Karpas-422 (cell line): ENCODE data around the gene NPC1L1. TPM values are rescaled to one million over a fixed set of nuclear protein-coding genes. Genes with fewer than 3 reads are reported as not detected.

Experiments
- DNase-seq: peaks from one replicate; pipeline ENCODE4 v3.0.0-alpha.2; 2015
- H2AFZ ChIP-seq: fragments of 200-600 bp; sonication (generic); 2 replicates; pipeline ENCODE4 v1.6.1; 2014; ENCODE audit warnings: antibody characterized with exemption, low read length, mixed read lengths
- H3K27ac ChIP-seq: fragments of 200-600 bp; sonication (generic); 2 replicates; pipeline ENCODE4 v1.5.1; 2014; ENCODE audit warnings: mild to moderate bottlenecking, low read length, moderate library complexity
- H3K27me3 ChIP-seq: fragments of 200-600 bp; sonication (generic); 2 replicates; pipeline ENCODE4 v1.6.1; 2014; ENCODE audit warnings: low read length, mixed read lengths
- H3K36me3 ChIP-seq: fragments of 200-600 bp; sonication (generic); 2 replicates; pipeline ENCODE4 v1.6.1; 2014; ENCODE audit warnings: low read length, mixed read lengths; ENCODE audit not compliant: insufficient read depth
- H3K4me1 ChIP-seq: fragments of 200-600 bp; sonication (generic); 2 replicates; pipeline ENCODE4 v1.6.1; 2014; ENCODE audit warnings: mild to moderate bottlenecking, low read length, mixed read lengths
- H3K4me2 ChIP-seq: fragments of 200-600 bp; sonication (generic); 2 replicates; pipeline ENCODE4 v1.6.1; 2014; ENCODE audit warnings: low read length, low read depth, mild to moderate bottlenecking; ENCODE audit not compliant: poor library complexity, severe bottlenecking
- H3K4me3 ChIP-seq: fragments of 200-600 bp; sonication (generic); 2 replicates; pipeline ENCODE4 v1.5.1; 2014; ENCODE audit warnings: mild to moderate bottlenecking, antibody characterized with exemption, low read length, mixed read lengths
- H3K79me2 ChIP-seq: fragments of 200-600 bp; sonication (generic); 2 replicates; pipeline ENCODE4 v1.6.1; 2014; ENCODE audit warnings: mild to moderate bottlenecking, low read length, mixed read lengths
- H3K9ac ChIP-seq: fragments of 200-600 bp; sonication (generic); 2 replicates; pipeline ENCODE4 v1.6.0; 2014; ENCODE audit warnings: low read length
- H3K9me2 ChIP-seq: fragments of 200-600 bp; sonication (generic), shearing (Covaris generic); replicated peaks from 2 replicates; pipeline ENCODE4 v1.6.0; 2014; ENCODE audit warnings: mild to moderate bottlenecking, low read length, moderate library complexity; ENCODE audit not compliant: insufficient read depth
- H3K9me3 ChIP-seq: fragments of 300-700, 200-600 bp; sonication (generic); 2 replicates; pipeline ENCODE4 v1.6.1; 2014; ENCODE audit warnings: low read length, mixed read lengths
- H4K20me1 ChIP-seq: fragments of 200-600 bp; sonication (generic); 2 replicates; pipeline ENCODE4 v1.6.1; 2014; ENCODE audit warnings: mild to moderate bottlenecking, antibody characterized with exemption, low read length, low read depth; ENCODE audit not compliant: insufficient read depth
- total RNA-seq: library from RNA; depleted of rRNA; stranded (reverse); fragments of >200 nt; shearing (Covaris generic); gene quantifications from 2 replicates; pipeline ENCODE4 v1.2.3, GENCODE V29; 2014; ENCODE audit warnings: low replicate concordance

Gene NPC1L1
- total RNA-seq, 1 experiment from 2014 or later: not detected

DNA sequence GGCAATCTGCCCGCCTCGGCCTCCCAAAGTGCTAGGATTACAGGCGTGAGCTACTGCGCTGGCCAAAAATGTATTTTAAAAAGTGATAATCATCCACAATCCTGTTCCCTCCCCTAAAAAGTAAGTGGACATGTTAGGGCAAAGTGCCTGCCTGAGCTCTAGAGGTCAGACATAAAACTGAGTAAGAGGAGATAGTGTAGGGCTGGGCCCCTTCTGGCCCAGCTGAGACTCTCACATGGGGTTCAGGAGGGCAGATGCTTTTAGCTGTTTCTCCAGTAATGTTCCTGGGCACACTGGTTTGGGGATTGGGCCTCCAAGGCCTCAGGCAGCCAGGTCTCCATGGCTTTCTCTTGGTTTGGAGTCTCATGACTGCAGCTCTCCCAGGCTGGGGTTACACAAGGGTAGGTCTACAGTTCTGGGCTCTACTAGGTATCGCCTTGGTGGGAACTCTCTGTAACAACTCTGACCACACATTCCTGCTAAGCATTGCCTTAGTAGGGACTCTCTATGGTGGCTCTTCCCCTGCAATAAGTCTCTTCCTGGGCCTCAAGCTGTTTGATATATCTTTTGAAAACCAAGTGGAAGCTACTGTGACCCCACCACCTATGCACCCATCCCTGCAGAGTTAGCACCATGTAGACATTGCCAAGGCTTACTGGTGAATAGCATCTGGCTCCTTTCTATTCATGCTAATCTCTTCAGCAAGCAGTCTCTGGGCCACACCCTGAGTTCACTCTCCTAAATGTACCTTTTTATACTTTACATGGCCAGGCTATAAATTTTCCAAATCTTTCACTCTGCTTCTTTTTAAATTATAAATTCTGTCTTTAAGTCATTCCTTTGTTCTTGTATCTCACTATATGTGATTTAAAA, 43.7 kb downstream of the NPC1L1 start:
- no peaks in the 10 kb centered on the region for H3K9me2 ChIP-seq
- no peaks in the 10 kb centered on the region for H3K9me3 ChIP-seq
- no peaks in the 10 kb centered on the region for H3K79me2 ChIP-seq
- H2AFZ ChIP-seq: no peak overlapping the region
- H3K4me1 ChIP-seq: no peaks in the 10 kb centered on the region
- no peaks in the 10 kb centered on the region; the same call in 1 of the 2 replicates for H3K27me3 ChIP-seq
- DNase-seq: no peak
- no peak overlapping the region for H3K9ac ChIP-seq
- no peak overlapping the region for H3K4me3 ChIP-seq
- H3K36me3 ChIP-seq: no peaks in the 10 kb centered on the region
- no peak overlapping the region for H3K27ac ChIP-seq
- no peaks in the 10 kb centered on the region for H4K20me1 ChIP-seq
- no peak overlapping the region for H3K4me2 ChIP-seq

DNA sequence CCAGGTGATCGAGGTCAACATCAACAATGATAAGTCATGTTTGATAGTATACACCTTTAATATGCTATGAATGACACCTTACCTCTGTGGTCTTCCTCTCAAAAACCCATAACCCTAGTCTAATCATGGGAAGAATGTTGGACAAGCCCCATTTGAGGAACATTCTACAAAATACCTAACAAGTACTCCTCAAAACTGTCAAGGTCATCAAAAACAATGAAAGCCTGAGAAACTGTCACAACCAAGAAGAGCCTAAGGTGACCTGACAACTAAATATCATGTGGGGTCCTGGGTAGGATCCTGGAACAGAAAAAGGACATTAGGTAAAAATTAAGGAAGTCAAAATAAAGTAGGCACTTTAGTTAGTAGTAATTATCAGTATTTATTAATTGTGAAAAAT, 44.7 kb downstream of the NPC1L1 start:
- no peaks in the 10 kb centered on the region for H4K20me1 ChIP-seq
- H3K4me1 ChIP-seq: peaks cover 2% of the 10 kb centered on the region
- no peaks in the 10 kb centered on the region for H3K79me2 ChIP-seq
- no peaks in the 10 kb centered on the region; the same call in 1 of the 2 replicates for H3K27me3 ChIP-seq
- H2AFZ ChIP-seq: no peak overlapping the region
- no peak for DNase-seq
- H3K4me2 ChIP-seq: no peak overlapping the region
- no peaks in the 10 kb centered on the region for H3K36me3 ChIP-seq
- no peak overlapping the region for H3K27ac ChIP-seq
- no peak overlapping the region for H3K9ac ChIP-seq
- H3K4me3 ChIP-seq: no peak overlapping the region
- H3K9me2 ChIP-seq: no peaks in the 10 kb centered on the region
- no peaks in the 10 kb centered on the region for H3K9me3 ChIP-seq

GRCh38 chr7:44494960-44495359, 46.2 kb downstream of the NPC1L1 start:
- Histone ChIP-seq H3K9ac (no peak overlapping the region), H3K27ac (no peak overlapping the region), H2AFZ (no peak overlapping the region), H4K20me1 (no peaks in the 10 kb centered on the region), H3K4me1 (peaks cover 7% of the 10 kb centered on the region), H3K4me3 (no peak overlapping the region), H3K4me2 (no peak overlapping the region), H3K79me2 (peaks cover 4% of the 10 kb centered on the region), H3K9me3 (no peaks in the 10 kb centered on the region), H3K9me2 (no peaks in the 10 kb centered on the region), H3K36me3 (no peaks in the 10 kb centered on the region), H3K27me3 (no peaks in the 10 kb centered on the region; the same call in 1 of the 2 replicates)
- DNase-seq: no peak

- peak overlapping the region; percentile 69 for H3K4me2 ChIP-seq
- peak overlapping the region; percentile 99 for H3K4me3 ChIP-seq
- no peaks in the 10 kb centered on the region for H3K9me3 ChIP-seq
- H3K27ac ChIP-seq: peak overlapping the region; percentile 79; the same call in 1 of the 2 replicates
- no peaks in the 10 kb centered on the region for H4K20me1 ChIP-seq
- peak overlapping the region; percentile 94 for H3K9ac ChIP-seq
- peaks cover 6% of the 10 kb centered on the region; the same call in 1 of the 2 replicates for H3K36me3 ChIP-seq
- H3K4me1 ChIP-seq: peaks cover 21% of the 10 kb centered on the region
- no peaks in the 10 kb centered on the region for H3K27me3 ChIP-seq
- no peaks in the 10 kb centered on the region for H3K9me2 ChIP-seq
- peak overlapping the region; percentile 72 for H2AFZ ChIP-seq
- peaks cover 42% of the 10 kb centered on the region for H3K79me2 ChIP-seq
- DNase-seq: no peak
These were observed 49.9 kb downstream of the NPC1L1 start for GRCh38 chr7:44491229-44491628.

DNA sequence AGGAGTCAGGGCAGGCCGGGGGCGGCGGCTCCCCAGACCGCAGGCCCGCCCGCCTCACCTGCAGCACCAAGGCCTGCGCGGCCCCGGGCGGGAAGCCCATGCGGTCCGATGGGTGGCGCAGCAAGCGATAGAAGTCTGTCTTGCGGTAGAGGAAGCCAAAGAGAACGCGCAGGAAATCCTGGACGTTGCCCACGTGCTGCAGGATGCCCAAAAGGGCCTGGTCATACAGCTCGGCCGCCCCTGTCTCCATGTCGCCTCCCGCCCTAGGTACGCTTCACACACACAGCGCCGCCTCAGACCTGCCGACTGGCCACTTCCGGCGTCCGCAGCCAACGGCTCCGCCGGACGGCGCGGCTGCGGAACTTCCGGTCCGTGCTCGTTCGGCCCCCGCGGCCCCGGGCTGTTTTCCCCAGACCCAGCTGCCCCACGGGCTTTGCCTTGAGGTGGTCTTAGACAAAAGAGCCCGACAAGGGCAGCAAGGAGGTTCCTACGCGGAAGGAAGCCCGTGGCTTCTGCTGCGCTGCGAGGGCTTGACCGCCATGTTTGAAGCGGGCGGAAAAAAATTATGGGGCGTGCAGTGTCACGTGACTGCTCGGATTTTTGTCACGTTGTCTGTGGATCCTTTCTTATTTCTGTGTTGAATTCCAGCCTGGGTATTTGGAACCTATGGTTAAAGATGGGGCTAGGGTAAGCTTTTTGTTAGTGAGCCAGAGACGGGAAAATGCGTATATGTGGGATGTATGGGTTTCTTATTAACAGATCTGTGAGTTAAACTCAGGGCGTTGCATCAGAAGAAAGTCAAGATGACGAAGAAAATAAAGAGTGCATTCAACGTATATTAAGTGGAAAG, 50.6 kb downstream of the NPC1L1 start, which contains the start of gene NUDCD3:
NUDCD3 (minus strand) TSS at position 308 of the 850 bp plus-strand sequence; CDS start at position 250, 58 bp downstream.
- Histone ChIP-seq H3K9me2 (no peaks in the 10 kb centered on the region), H3K4me1 (peaks cover 21% of the 10 kb centered on the region), H3K4me3 (peak within 1 kb of the TSS; percentile 99), H4K20me1 (no peaks in the 10 kb centered on the region), H2AFZ (peak within 1 kb of the TSS; percentile 72), H3K4me2 (peak within 1 kb of the TSS; percentile 69), H3K79me2 (peaks cover 48% of the 10 kb centered on the region), H3K27me3 (no peaks in the 10 kb centered on the region), H3K9ac (peak within 1 kb of the TSS; percentile 94), H3K36me3 (peaks cover 6% of the 10 kb centered on the region; the same call in 1 of the 2 replicates), H3K27ac (peak within 1 kb of the TSS; percentile 79), H3K9me3 (no peaks in the 10 kb centered on the region)
- DNase-seq: peak; percentile 93

GRCh38 chr7:44489955-44490350, 51.2 kb downstream of the NPC1L1 start:
- DNase-seq: peak; percentile 69
- Histone ChIP-seq H3K79me2 (peaks cover 54% of the 10 kb centered on the region), H2AFZ (peak overlapping the region; percentile 72; the same call in 1 of the 2 replicates), H3K4me2 (peak overlapping the region; percentile 69), H3K36me3 (peaks cover 12% of the 10 kb centered on the region), H3K9me2 (no peaks in the 10 kb centered on the region), H3K9me3 (no peaks in the 10 kb centered on the region), H3K27me3 (no peaks in the 10 kb centered on the region), H3K4me1 (peaks cover 21% of the 10 kb centered on the region), H3K4me3 (peak overlapping the region; percentile 99), H4K20me1 (no peaks in the 10 kb centered on the region), H3K9ac (peak overlapping the region; percentile 94), H3K27ac (peak overlapping the region; percentile 79)

- DNase-seq: no peak
- H2AFZ ChIP-seq: no peak overlapping the region
- H4K20me1 ChIP-seq: no peaks in the 10 kb centered on the region
- H3K4me1 ChIP-seq: peaks cover 21% of the 10 kb centered on the region
- H3K4me2 ChIP-seq: peak overlapping the region; percentile 69
- peak overlapping the region; percentile 99 for H3K4me3 ChIP-seq
- H3K36me3 ChIP-seq: peaks cover 22% of the 10 kb centered on the region
- no peaks in the 10 kb centered on the region for H3K27me3 ChIP-seq
- H3K9ac ChIP-seq: peak overlapping the region; percentile 94
- no peaks in the 10 kb centered on the region for H3K9me3 ChIP-seq
- no peaks in the 10 kb centered on the region for H3K9me2 ChIP-seq
- H3K27ac ChIP-seq: no peak overlapping the region
- H3K79me2 ChIP-seq: peaks cover 64% of the 10 kb centered on the region
These were observed 52.2 kb downstream of the NPC1L1 start for GRCh38 chr7:44488955-44489354.

DNA sequence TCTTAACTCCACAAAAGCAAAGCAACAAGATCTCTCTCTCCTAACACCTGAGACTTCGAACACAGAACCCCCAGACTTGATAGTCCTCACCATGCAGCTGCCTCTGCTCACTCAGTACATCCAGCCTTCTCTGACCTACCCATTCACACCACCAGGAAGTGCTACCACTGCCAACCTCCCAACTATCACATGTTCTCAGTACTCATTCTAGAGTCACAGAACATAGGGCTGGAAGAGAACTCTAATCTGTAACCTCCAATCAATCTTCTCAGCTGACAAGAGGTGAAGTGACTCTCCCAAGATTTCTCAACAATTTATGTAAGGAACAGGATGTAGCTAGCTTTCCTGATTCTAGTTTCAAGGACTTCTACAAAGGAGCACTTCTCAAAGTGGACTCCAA, 54.4 kb downstream of the NPC1L1 start:
- H3K4me3 ChIP-seq: no peak overlapping the region
- H3K79me2 ChIP-seq: peaks cover 87% of the 10 kb centered on the region
- DNase-seq: no peak
- H2AFZ ChIP-seq: no peak overlapping the region
- H4K20me1 ChIP-seq: no peaks in the 10 kb centered on the region
- no peak overlapping the region for H3K9ac ChIP-seq
- no peak overlapping the region for H3K4me2 ChIP-seq
- H3K36me3 ChIP-seq: peaks cover 45% of the 10 kb centered on the region
- no peaks in the 10 kb centered on the region for H3K9me2 ChIP-seq
- no peaks in the 10 kb centered on the region for H3K9me3 ChIP-seq
- H3K27ac ChIP-seq: no peak overlapping the region
- no peaks in the 10 kb centered on the region for H3K27me3 ChIP-seq
- peaks cover 21% of the 10 kb centered on the region for H3K4me1 ChIP-seq
